RPMI7951 (cell line): Measurements from ENCODE around the gene CERS2. TPM values are rescaled to one million over a fixed set of nuclear protein-coding genes. Genes with fewer than 3 reads are reported as not detected.

Source experiments
- DNase-seq: peaks from one replicate; pipeline ENCODE4 v3.0.0-alpha.2; 2012; ENCODE audit warnings: low read depth
- total RNA-seq: library from RNA; depleted of rRNA; stranded (reverse); fragments of >200 nt; shearing (Covaris generic); gene quantifications from 2 replicates; pipeline ENCODE4 v1.2.3, GENCODE V29; 2014

Gene CERS2
- total RNA-seq, 1 experiment from 2014 or later, result 122 TPM

DNA sequence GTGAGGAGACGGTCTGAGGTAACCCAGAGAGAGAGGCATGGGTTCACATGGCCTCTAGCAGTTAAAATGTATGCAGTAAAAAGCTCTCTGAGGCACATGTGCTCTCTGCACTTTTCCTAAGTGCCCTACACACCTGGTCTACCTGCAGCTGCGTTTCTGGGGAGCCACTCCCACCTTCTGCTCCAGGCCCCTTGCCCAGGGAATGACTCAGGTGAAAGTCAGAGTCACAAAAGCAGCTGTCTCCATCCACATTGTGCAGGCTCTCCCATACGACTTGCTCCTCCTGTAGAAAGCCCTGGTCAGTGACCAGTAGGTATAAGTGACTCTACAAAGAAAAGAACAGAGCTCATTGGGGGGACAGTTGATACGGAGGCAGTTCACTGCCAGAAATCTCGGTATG, 23.3 kb upstream of the CERS2 start:
- DNase-seq, result no peak

DNA sequence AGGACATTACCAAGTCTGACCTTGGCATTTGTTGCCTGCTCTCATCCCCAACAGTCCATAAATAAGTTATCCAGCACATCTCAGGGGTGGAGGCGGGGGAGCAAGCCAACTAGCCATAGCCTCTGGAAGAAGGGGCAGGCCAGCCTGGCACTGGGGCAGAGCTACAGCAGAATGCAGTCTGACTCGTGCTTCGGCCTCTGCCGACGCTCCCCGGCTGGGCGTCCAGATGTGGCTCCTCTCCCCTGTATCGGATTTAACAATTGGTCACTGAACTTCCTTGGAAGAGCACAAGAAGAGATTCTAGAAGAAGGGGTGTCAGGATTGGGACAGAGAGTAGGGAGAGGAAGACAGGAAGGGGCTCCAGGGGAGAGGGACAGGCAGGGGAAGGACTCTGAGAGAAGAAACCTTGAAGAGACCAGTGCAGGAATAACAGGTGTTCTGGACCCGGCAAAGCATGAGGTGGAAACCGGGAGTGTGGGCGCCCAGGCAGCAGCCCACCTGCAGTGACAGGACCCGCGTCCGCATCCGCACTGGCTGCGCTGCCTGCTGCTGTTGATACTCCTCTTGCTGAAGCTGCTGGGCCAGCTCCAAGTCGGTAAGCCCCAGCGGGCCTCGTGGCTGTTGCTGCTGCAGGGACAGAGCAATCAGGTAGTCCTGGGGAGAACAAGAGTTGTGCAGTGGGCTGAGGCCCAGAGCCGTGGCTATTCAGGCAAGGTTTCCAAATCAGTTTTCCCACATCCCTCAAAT, 22.7 kb upstream of the CERS2 start:
- DNase-seq, result no peak

DNA sequence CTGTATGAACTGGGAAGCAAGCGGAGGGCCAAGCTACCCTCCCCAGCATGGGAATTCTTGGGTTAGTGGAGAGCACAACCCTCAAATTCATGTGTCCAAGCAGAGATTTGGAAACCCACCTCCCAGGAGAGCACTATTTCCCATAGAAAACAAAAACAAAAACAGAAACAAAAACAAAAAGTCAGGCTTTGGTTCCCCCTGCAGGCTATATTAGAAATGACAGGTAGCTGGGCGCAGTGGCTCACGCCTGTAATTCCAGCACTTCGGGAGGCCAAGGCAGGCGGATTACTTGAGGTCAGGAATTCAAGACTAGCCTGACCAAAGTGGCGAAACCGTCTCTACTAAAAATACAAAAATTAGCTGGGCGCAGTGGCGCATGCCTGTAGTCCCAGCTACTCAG, 21.3 kb upstream of the CERS2 start:
- DNase-seq, result peak; percentile 27

DNA sequence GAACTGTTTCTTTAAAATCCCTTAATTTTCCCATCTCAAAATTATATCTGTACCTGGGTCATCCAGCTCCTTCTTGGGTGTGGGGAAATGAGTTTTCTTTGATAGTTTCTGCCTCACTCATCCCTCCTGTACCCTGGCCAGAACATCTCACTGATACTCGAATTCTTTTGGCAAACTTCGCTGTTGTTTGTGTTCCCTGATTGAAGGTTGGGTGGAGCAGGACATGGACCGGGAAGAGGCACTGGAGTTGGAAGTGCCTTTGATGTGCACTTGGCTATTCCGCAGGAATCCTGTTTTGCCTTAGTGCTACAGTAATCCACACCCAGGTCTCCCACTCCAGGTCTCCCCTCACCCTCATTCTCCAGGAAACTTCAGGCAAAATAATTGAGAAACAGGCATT, 20.8 kb upstream of the CERS2 start:
- no peak for DNase-seq

- DNase-seq, result no peak
These were observed 19.6 kb upstream of the CERS2 start for GRCh38 chr1:150994248-150994647.

DNA sequence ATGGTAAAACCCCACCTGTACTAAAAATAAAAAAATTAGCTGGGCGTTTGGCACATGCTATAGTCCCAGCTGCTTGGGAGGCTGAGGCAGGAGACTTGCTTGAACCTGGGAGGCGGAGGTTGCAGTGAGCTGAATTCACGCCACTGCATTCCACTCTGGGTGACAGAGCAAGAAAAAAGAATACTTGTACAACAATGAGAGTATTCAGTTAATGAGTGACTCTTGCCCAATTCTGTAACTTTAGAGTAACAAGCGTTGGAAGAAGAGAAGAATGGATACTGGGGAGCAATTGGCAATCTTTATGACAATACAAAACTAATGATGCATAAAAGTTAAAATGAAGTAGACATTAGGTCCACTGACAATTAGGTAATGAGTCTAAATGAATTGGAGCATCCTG, 18.0 kb upstream of the CERS2 start:
- DNase-seq, result no peak

DNA sequence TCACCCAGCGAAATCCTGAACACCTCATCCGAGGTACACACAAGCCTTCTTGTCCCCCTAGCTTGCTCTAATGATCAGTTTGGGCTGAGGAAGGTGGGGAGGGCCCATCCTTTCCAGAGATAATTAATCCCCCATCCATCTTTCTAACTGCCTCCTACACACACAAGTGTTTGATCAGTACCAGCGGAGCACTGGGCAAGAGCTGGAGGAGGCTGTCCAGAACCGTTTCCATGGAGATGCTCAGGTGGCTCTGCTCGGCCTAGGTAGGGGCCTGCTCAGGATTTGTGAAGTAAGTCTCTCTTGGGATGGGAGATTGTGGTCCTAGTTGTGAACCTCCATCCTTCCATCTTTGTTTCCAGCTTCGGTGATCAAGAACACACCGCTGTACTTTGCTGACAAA, 13.3 kb upstream of the CERS2 start:
- no peak for DNase-seq

DNA sequence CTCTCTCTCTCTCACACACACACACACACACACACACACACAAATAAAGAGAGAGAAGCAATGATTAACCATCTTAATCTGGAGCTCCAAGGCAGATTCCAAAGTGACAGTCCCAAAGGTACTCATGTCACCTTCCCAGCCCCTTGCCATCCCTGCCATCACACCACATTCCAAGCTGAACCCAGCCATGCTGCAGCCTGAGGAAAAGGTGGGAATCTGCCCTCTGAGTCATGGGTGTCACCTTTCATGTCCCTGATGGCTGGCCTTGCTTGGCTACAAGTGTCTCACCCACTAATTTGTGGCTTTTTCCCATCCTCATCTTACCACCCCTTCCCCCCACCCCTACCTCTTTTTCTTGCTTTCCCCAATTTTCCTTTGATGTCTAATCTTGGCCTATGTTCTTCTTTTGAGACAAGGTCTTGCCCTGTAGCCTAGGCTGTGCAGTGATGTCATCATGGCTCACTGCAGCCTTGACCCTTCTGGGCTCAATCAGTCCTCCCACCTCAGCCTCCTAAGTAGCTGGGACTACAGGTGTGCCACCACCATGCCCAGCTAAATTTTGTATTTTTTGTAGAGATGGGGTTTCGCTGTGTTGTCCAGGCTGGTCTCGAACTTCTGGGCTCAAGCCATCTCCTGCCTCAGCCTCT, 10.7 kb upstream of the CERS2 start:
- DNase-seq, result no peak

DNA sequence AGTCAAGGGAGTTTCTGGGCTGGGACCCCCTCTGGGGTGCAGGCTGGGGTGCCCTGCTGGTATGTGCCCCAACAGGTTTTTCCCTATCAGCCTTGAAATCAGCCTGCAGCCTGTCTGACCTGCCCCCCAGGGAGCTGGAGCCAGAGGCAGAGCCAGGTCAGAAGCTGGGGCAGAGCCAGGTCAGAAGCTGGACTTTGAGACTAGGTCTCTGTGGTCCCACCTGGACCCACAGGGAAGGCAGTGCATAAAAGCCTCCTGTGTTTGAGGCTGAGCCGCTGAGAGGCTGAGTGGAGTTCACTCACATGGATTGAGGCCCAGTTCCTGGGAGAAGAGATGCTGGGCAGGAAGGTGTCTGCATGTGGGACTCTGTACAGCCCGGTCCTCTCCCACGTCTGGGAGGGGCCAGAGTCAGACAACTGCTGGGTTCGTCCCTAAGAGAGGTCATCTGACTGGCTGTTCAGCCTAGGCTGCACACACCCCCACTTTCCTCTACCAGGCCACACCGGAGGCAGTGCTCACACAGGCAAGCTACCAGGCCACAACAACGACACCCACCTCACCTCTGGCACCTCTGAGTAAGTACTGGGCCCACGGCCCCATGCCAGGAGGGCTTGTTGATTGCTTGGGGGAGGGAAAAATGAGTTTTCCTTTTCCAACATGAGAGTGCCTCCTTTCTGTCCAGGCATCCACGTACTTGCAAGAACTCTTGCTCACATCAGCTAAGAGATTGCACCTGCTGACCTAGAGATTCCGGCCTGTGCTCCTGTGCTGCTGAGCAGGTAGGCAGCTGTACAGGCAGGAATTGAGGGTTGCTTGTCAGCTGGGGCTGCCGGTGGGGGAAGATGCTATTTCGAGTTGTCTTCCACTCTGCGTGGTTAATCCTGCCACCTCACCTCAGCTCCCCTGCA, 7.4 kb upstream of the CERS2 start, which contains the start of gene ANXA9:
Gene ANXA9, plus strand, starts transcription at position 488 of the 908 bp plus-strand sequence. CDS start 814 bp downstream, outside the sequence.
- DNase-seq, result no peak

DNA sequence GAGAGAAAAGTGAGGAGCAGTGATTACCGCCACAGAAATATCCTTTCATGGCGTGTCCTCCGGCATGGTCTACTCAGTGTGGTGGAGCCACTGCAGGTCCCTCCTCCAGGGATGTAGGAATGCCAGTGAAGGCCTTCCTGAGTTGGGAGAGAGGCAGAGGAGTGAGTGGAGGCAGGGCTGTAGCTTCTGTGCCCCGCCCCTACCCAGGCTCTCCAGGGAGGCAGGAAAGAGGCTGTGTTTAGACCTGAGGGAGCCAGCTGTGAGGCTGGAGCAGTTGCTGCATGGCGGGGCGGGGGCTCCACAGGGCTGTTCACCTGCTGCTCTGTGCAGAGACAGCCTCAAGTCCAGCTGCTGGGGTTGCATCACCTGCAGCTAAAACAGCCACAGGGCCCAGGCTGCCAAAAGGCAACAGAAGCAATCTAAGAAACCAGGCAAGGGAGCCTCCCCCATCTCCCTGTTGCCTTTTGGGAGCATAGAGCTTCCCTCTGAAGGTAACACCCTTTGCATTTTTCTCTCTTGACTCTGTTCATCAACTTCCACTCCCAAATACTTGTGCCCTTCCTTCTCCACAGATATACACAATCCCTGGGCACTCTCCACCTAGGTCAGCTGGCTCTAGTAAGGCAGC, 6.7 kb upstream of the CERS2 start:
- no peak for DNase-seq

- peak; percentile 80 for DNase-seq
These were observed 4.7 kb upstream of the CERS2 start for GRCh38 chr1:150979092-150980056.

GRCh38 chr1:150976879-150977694, 2.5 kb upstream of the CERS2 start:
- peak; percentile 85 for DNase-seq

DNA sequence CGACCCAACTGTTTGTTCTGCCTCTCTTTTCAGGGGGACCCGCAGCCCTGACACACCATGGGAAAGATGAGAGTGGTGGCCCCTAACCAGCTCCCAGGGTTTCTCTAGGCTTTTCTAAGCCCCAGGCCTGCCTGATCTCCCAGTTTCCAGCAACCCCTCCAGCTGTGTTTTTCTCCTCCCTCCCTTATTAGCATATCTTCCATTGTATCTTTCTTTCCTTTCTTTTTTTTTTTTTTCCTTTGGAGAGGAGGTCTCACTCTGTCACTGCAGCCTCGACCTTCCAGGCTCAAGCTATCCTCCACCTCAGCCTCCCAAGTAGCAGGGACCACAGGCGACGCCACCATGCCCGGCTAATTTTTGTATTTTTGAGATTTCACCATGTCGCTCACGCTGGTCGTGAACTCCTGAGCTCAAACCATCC, 1.8 kb upstream of the CERS2 start:
- no peak for DNase-seq

- DNase-seq, result peak; percentile 13
These were observed 627 bp downstream of the CERS2 start for GRCh38 chr1:150973836-150974579.

GRCh38 chr1:150973258-150973835, 1.3 kb downstream of the CERS2 start:
- DNase-seq, result peak; percentile 19

DNA sequence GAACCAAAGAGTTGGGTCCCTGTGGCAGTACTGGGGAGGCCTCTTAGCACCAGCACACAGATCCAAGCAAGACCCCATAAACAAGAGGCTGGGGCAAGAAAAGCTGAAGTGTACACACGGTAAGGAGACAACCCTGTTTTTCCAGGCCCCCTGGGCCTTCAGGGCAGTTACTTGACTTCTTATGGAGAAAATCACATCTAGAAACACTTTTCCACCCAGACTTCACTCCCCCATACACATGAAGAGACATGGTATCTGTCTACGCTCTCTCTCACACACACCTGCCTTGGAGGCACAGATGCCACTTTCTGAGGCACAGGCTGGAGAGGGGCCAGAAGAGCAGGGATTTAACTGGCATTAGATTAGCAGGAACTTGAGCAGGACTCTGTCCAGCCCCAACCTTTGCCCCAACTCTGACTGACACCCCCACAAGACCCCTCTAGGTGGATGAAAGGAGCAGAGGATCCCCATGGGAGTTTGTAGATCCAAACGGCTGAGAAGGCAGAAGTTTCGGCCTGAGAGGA, 2.2 kb downstream of the CERS2 start:
- no peak for DNase-seq

- peak; percentile 21 for DNase-seq
These were observed 2.8 kb downstream of the CERS2 start for GRCh38 chr1:150971583-150972416.
